Gastroesophageal sphincter (tissue), 3 donors: ENCODE results near the gene BCKDHA.

Source experiments
- POLR2A ChIP-seq, 2 donors: fragments of 450-650 bp; IDR thresholded peaks; one replicate each; pipeline ENCODE4 v1.6.1; 2017; ENCODE audit warnings: antibody characterized with exemption in 2 of 2, mild to moderate bottlenecking in 2 of 2, moderate library complexity in 1 of 2
- POLR2AphosphoS5 ChIP-seq: sonication (generic); formaldehyde crosslinking; IDR thresholded peaks from one replicate; pipeline ENCODE4 v1.6.1; 2017; ENCODE audit warnings: antibody characterized with exemption
- TF ChIP-seq, protein P1 (sequence below), 4 experiments: fragments of 200-600 bp in 2 of 4; fragments of 450-650 bp in 2 of 4; sonication (generic) in 1 of 4; IDR thresholded peaks; one replicate each; pipeline ENCODE4 v1.5.1; 2017 to 2019; ENCODE audit warnings: antibody characterized with exemption in 4 of 4, mild to moderate bottlenecking in 2 of 4, moderate library complexity in 2 of 4

DNA sequence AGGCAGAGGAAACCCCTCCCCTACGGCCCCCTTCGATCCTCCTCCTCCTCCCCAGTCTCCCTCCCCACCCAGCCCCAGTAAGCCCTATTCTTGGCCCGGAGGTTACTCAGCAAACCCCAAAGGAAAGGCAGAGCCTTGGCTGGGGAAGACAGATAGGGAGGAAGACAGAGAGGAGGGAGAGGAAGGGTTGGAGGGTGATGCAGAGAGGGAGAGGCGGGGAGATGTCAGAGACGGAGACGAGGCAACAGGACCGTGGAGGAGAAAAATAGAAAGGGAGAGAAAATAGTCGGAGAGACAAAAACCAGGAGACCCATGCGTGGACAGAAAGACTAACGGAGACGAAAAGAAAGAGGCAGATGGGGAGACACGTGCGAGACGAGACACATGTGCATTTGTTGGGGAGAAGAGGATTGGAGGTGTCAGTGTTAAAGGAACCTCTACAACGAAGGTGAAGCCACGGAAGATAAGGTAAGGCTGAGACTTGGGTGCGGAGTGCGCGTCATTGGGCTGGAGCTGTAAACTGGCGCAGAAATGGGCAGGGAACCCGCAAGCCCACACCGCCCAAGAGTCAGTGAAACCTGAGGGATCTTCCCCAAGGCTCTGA lies 46.8 kb upstream of the BCKDHA start:
- TF ChIP-seq POLR2AphosphoS5 (no peak), POLR2A (IDR thresholded peaks at IDR 0.05) (no peak)
- TF ChIP-seq, protein P1, sequence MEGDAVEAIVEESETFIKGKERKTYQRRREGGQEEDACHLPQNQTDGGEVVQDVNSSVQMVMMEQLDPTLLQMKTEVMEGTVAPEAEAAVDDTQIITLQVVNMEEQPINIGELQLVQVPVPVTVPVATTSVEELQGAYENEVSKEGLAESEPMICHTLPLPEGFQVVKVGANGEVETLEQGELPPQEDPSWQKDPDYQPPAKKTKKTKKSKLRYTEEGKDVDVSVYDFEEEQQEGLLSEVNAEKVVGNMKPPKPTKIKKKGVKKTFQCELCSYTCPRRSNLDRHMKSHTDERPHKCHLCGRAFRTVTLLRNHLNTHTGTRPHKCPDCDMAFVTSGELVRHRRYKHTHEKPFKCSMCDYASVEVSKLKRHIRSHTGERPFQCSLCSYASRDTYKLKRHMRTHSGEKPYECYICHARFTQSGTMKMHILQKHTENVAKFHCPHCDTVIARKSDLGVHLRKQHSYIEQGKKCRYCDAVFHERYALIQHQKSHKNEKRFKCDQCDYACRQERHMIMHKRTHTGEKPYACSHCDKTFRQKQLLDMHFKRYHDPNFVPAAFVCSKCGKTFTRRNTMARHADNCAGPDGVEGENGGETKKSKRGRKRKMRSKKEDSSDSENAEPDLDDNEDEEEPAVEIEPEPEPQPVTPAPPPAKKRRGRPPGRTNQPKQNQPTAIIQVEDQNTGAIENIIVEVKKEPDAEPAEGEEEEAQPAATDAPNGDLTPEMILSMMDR (IDR thresholded peaks at IDR 0.05) = no peak
